Fibroblast of villous mesenchyme (primary cell): Measurements from ENCODE around the gene KRTAP10-6. TPM values are rescaled to one million over a fixed set of nuclear protein-coding genes. Genes with fewer than 3 reads are reported as not detected.
"Not testable (repeated sequence)": the region's sequence is repeated elsewhere in the genome, so short reads cannot be mapped to it uniquely, and the experiment has no call there.

Source experiments
- DNase-seq: peaks from one replicate; pipeline ENCODE4 v3.0.0-alpha.2; 2010; ENCODE audit warnings: low read depth
- H3K4me3 ChIP-seq: 2 replicates; pipeline ENCODE4 v1.5.1; 2011; ENCODE audit warnings: low read depth, mild to moderate bottlenecking, low read length
- CTCF ChIP-seq: IDR thresholded peaks from 2 replicates; pipeline ENCODE4 v1.5.1; 2012; ENCODE audit warnings: low read depth, mild to moderate bottlenecking, low read length; ENCODE audit not compliant: insufficient read depth
- total RNA-seq: library from RNA; depleted of rRNA; stranded (reverse); fragments of >200 nt; gene quantifications from 2 replicates; pipeline ENCODE4 v1.2.3, GENCODE V29; 2012

The KRTAP10-6 gene
- total RNA-seq, 1 donor = not detected

GRCh38 chr21:44611551-44611950 is 19.2 kb upstream of the KRTAP10-6 start:
- no peak overlapping the region for H3K4me3 ChIP-seq
- TF ChIP-seq CTCF = no peak

GRCh38 chr21:44610157-44610843 is 18.0 kb upstream of the KRTAP10-6 start:
- DNase-seq, H3K4me3 ChIP-seq: not testable (repeated sequence)

More at GRCh38 chr21:44611551-44611950, 19.2 kb upstream of the KRTAP10-6 start:
- DNase-seq = no peak

GRCh38 chr21:44609193-44609592 is 16.9 kb upstream of the KRTAP10-6 start:
- TF ChIP-seq CTCF = no peak
- no peak overlapping the region for H3K4me3 ChIP-seq
- DNase-seq = no peak

GRCh38 chr21:44606495-44606894 is 14.2 kb upstream of the KRTAP10-6 start:
- TF ChIP-seq CTCF = no peak
- H3K4me3 ChIP-seq = no peak overlapping the region
- no peak for DNase-seq

- no peak overlapping the region for H3K4me3 ChIP-seq
- no peak for DNase-seq
- no peak for TF ChIP-seq CTCF
Observed at GRCh38 chr21:44603911-44604310, 11.6 kb upstream of the KRTAP10-6 start.

GRCh38 chr21:44603109-44603875 is 11.0 kb upstream of the KRTAP10-6 start:
- TF ChIP-seq CTCF = no peak
- H3K4me3 ChIP-seq = no peak overlapping the region
- no peak for DNase-seq

GRCh38 chr21:44602463-44602850 is 10.2 kb upstream of the KRTAP10-6 start:
- TF ChIP-seq CTCF = no peak
- no peak overlapping the region for H3K4me3 ChIP-seq
- DNase-seq = no peak
